ENCODE data around the gene SUN5. TPM values are rescaled to one million over a fixed set of nuclear protein-coding genes. Genes with fewer than 3 reads are reported as not detected.

The SUN5 gene
- total RNA-seq, 1 experiment from 2014 or later = not detected

GRCh38 chr20:33005908-33006775, 1.9 kb upstream of the SUN5 start:
- H3K4me1 ChIP-seq (ENCODE audit: insufficient read depth, low read length) = no peaks in the 10 kb centered on the region
- no peaks in the 10 kb centered on the region for H3K9me3 ChIP-seq (ENCODE audit: control insufficient read depth, low read depth, low read length)
- peaks cover 5% of the 10 kb centered on the region for H3K27me3 Mint-ChIP-seq (ENCODE audit: low read depth)
- peaks cover 5% of the 10 kb centered on the region in 2 experiments; a peak in 3 of 5 replicates for H3K9me3 Mint-ChIP-seq
- H3K18ac ChIP-seq (ENCODE audit: insufficient read length, low read depth, low read length) = no peak overlapping the region
- no peaks in the 10 kb centered on the region for H3K4me1 Mint-ChIP-seq
- no peaks in the 10 kb centered on the region for H3K23me2 ChIP-seq (ENCODE audit: insufficient read length, low read depth, low read length, poor library complexity, severe bottlenecking)
- H2BK5ac ChIP-seq (ENCODE audit: insufficient read length, low read length) = no peak overlapping the region
- no peak overlapping the region for H4K5ac ChIP-seq (ENCODE audit: insufficient read length, low read depth, low read length)
- no CpG with 5 or more reads among the region's 8 CpGs for WGBS (ENCODE audit: extremely low coverage, insufficient read length, low lambda C conversion rate)
- peaks cover 0 to 4% (median 0%) of the 10 kb centered on the region in 3 experiments; a peak in 3 of 7 replicates for H3K36me3 Mint-ChIP-seq (ENCODE audit: insufficient read depth in 1 of 3, low read depth in 3 of 3)
- H4K91ac ChIP-seq (ENCODE audit: insufficient read length, low read depth, low read length) = no peak overlapping the region
- H3K27ac Mint-ChIP-seq = no peak overlapping the region
- no peak overlapping the region for H2AFZ ChIP-seq (ENCODE audit: low read length)
- H3K14ac ChIP-seq (ENCODE audit: insufficient read depth, low read length) = no peak overlapping the region
- no peak overlapping the region for H3K27ac ChIP-seq (ENCODE audit: insufficient read length, low read depth, low read length)
- H2BK20ac ChIP-seq (ENCODE audit: low read depth, low read length, poor library complexity, severe bottlenecking) = no peak overlapping the region
- H3K23ac ChIP-seq (ENCODE audit: insufficient read length, low read depth, low read length) = no peak overlapping the region
- H3K56ac ChIP-seq (ENCODE audit: insufficient read length, low read depth, low read length) = no peak overlapping the region
- no peak overlapping the region for H3K4me2 ChIP-seq (ENCODE audit: insufficient read depth, insufficient read length, low read length)
- no peak for DNase-seq
- no peak overlapping the region for H2BK12ac ChIP-seq (ENCODE audit: insufficient read length, low read depth, low read length)
- no peak overlapping the region for H3K4ac ChIP-seq (ENCODE audit: low read depth, low read length)
- H4K8ac ChIP-seq (replicated peaks; ENCODE audit: insufficient read length, low read depth, low read length) = no peak overlapping the region
- no peak overlapping the region for H3K4me3 Mint-ChIP-seq
- no peaks in the 10 kb centered on the region for H3K79me1 ChIP-seq (ENCODE audit: insufficient read depth, low read depth, low read length, poor library complexity, severe bottlenecking)
- no peak overlapping the region for H2BK120ac ChIP-seq (ENCODE audit: low read depth, low read length, poor library complexity, severe bottlenecking)
- H3K79me2 ChIP-seq (ENCODE audit: insufficient read depth, low read length) = no peaks in the 10 kb centered on the region
- H3K9ac ChIP-seq (ENCODE audit: extremely low read depth, insufficient read length, low read length) = no peak overlapping the region
- H3K27me3 ChIP-seq (ENCODE audit: insufficient read depth, low read length) = no peaks in the 10 kb centered on the region
- no peak overlapping the region for H2AK5ac ChIP-seq (ENCODE audit: insufficient read length, low read length)
- H3T11ph ChIP-seq (ENCODE audit: low read length) = no peak overlapping the region
- H2BK15ac ChIP-seq (ENCODE audit: low read depth, low read length) = no peak overlapping the region
- H4K20me1 ChIP-seq (ENCODE audit: control insufficient read depth, insufficient read depth, insufficient read length) = no peaks in the 10 kb centered on the region
- no peak for TF ChIP-seq CTCF (conservative IDR thresholded peaks at IDR 0.05)
